Stimulated activated CD4-positive, alpha-beta T cell treated with anti-CD3 and anti-CD28 coated beads, Interleukin-15, amount 100 ng/mL, for 24 hours (primary cell): Measurements from ENCODE around the gene YTHDF1.

Experiments
- DNase-seq: peaks from one replicate; pipeline ENCODE4 v3.0.0-alpha.2; 2020

YTHDF1 gene

DNA sequence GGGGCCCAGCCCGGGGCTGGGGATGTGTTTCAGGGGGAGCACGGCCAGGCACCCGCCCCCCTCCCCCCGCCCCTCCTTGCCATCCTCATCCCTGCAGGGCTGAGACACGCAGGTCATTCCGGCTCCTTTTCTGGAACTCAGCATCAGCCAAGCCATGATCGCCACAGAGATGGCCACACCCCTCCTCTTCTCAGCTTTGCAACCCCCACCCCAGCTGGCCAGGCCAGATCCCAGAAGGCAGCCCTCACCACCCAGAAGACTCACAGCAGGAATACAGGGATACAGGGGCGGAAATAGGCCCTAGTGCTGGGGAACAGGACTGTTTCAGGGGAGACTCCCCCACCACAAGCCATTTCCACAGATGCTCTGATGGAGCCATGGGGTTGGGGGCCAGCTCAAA is 33.5 kb downstream of the YTHDF1 start:
- no peak for DNase-seq

DNA sequence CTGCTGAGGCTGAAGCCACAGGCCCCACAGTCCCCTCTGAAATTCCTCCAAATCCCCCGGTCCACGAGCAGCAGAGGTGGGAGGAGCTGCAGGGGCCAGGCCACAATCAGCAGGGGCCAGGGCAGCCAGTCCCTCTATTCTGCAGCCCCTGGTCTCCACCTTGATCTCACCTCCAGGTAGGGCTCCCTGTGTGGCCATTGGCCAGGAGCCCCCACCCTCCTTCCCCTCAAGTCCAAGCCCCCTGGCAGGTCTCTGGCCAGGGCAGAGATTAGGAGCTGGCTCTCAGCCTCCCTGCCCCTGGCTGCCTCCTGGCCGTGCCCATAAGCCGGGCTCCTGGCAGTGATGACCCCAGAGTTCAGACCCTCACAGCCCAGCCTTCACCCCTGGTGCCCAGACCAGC is 34.7 kb downstream of the YTHDF1 start:
- no peak for DNase-seq

DNA sequence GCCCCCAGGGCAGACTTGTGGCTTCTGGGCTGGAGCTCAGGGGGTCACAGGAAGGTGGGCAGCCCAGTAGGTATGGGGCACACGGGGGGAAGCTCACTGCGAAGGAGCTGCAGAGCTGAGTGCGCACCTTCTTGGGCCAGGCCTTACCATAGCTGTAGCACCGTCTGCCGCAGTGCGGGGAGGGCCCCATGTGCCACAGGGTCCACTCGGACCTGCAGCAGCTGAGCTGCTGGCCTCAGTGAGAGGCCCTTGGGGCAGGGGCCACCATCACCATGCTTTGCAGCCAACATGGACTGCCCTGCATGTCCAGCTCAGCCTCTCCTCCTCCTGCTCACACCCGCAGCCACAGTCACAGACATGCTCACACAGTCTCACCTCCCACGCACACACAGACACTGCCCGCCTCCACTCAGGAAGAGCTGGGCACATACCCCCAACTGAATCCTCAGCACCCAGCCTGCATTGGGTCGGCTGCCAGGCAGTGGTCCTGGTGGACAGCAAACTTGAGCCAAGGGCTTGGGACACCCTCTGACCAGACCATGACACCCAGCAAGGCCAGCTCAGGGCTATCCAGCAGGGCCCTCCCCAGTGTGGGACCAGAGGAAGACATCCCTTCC is 35.3 kb downstream of the YTHDF1 start:
- no peak for DNase-seq

DNA sequence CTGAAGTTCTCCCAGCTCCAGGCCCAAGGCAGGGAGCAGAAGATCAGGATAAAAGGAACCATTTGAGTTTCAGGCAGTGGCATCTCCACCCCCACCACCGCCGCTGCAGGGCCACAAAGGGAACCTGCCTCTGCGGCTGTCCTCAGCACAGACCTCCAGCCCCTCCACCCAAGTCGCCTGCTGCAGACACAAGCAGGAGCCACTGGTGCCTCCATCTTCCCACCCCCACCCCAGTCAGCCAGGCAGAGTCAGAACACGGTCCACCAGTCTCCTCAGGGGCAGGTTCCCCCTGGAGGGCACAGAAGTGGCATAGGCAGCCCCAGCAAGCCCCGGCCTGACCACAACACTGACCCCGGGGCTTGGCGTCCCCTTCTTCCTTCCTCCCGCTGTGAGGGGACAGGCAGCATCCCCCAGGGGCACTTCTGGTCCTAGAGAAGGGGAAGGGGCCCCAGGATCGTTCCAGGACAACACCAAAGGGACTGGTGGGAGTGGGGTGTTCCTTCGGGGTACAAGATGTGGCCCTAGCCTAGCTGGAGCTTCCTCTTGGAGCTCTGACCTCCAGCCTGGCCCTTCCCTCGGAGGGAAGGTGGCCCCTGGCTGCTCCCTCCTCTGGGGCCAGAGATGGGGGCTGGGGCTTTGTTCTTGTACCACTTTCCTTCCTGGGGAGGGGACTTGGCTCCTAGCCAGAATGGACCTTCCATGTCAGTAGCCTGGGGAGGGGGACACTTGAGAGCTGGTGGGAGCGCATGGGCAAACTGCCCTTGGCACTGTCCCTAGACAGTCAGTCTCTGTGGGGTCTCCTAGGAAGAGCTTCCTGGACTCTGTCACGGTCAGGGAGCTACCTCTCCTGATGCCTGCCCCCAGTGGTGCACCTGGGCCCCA is 36.0 kb downstream of the YTHDF1 start:
- DNase-seq: no peak

DNA sequence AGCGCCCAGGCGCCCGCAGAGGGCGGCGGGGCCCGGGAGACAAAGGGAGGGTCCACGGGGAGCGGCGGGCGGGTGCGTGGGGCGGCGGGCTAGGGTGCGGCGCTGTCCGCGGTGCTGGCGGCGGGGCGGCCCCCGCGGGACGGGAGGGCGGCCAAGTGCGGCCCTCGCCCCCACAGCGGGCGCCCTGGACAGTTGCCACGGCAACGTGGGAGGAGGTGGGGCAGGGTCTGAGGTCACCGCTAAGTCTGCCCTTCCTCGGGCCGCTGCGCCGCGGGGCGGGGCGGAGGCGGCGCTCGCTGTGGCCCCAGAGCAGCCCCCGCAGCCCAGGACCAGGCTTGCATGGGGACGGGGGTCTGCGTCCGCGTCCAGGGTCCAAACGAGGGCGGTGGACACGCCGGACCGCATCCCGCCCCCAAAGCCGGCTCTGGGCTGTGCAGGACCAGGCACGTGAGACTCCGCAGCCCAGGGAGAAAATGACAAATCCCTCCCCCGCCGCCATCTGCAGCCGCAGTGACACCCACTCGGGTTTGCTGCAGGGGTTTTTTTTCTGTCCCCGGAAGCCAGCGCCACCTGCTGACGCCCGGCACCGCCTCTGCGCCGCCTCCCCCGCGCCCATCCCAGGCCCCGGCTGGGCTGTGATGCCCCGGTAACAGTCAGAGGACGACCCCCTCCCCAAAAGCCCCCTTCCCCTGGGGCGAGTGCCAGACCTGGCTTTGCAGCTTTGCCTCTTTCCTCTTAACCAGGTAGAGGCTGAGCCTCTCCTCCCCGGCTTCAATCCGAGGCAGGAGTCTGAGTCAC is 36.8 kb downstream of the YTHDF1 start:
- DNase-seq: peak; percentile 80

DNA sequence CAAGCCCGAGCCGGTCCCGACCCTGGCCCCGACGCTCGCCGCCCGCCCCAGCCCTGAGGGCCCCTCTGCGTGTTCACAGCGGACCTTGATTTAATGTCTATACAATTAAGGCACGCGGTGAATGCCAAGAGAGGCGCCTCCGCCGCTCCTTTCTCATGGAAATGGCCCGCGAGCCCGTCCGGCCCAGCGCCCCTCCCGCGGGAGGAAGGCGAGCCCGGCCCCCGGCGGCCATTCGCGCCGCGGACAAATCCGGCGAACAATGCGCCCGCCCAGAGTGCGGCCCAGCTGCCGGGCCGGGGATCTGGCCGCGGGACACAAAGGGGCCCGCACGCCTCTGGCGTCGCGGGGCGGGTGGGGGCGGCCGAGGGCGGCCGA is 37.5 kb downstream of the YTHDF1 start:
- DNase-seq: no peak

DNA sequence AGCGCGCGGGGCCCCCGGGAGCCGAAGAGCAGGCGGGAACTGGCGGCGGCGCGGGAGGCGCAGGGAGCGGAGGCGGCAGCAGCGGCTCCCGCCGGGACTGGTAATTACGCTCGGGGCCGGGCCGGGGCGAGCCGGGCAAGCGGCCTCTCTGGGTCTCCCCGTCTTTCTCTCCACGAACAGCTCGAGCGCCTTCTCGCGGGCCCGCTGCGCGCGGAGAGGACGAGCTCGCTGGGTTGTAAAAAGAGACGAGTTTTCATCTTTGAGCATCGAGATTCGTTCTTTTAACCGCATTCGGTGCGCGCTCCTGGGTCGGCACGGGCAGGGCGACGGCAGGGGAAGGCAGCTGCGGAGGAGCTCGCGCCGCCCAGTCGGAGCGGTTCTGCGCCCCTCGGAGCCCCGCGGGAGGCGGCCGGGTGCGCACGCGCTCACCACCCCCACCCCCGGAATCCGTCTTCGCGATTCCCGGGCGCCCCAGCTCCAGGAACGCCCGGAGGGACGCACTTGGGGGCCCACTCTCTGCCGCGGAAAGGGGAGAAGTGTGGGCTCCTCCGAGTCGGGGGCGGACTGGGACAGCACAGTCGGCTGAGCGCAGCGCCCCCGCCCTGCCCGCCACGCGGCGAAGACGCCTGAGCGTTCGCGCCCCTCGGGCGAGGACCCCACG is 38.0 kb downstream of the YTHDF1 start:
- peak; percentile 21 for DNase-seq

DNA sequence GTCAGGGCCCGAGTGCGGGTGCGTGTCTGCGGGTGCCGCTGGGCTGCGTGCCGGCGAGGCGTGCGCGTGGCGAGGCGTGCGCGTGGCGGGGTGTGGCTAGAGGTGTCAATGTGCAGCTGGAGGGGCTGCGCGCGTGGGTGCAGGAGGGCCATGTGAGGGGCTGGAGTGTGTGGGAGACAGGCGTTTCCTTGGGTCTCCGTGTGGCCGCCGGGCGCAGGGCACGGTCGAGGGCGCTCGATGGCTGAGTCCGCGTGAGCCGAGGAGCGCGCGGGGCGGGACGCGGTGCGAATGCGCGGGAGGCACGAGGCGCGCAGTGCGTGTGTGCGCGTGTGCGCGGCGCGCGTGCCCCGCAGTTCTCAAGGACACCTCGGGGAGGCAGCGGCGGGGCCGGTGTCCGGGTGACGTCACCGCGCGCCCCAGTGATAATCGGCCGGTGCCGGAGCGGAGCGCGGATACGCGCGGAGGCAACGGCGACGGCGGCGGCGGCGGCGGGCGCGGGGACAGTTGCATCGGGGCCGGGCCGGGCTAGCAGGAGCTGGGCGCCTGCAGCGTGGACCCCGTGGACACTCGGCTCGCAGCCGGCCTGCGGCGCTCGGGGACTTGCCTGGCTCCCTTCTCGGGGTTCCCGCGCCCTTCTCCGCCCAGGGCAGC is 38.7 kb downstream of the YTHDF1 start:
- peak; percentile 60 for DNase-seq

DNA sequence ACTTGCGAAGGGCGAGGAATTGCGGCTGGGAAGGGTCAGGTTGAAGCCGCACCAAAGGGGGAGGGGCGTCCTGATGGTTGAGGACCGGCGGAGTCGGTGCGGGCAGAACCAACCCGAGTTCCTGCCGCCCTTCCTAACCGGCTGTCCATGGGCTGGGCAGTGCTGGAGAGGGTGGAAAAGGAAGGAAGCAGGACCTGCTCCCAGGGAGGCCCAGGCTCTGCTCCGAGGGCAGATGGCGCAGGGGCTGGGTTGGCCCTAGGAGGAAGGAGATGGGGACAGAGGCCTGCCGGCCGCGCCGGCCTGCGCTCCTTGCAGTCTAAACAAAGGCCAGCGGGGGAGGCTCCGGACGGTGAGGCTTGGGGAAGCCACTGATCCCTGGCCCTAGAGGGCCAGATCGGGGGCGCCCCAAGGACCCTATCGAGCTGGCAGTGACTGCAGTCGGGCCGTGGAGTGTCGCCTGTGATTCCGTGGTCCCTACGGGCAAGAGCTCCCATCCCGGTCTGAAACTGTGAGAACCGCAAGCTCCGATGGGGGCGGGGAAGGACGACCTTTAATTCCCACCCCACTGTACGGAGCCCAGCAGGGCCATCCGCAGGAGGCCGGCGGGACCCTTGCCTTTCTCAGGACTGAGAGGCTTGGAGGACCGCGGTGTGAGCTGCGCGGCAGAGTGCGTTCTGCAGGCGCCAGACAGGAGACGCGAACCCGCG is 39.4 kb downstream of the YTHDF1 start:
- no peak for DNase-seq

DNA sequence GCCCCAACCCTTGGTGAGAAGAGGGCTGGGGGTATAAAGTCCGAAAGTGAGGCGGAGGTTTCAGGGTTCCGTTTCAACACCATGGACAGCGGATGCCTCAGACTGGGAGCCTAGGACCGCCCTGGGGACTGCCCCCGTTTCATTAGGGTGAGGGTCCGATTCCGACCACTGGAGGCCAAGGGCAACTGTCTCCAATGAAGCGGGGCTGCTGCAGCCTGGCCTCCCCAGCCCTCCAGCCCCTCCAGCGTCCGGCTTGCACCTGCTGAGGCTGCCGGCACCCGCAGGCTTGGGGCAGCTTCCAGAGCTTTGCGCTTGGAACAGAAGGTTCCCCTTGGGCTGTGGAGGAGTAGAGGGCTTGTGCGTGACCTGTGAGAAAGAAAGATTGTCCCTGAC is 39.9 kb downstream of the YTHDF1 start:
- DNase-seq: no peak

DNA sequence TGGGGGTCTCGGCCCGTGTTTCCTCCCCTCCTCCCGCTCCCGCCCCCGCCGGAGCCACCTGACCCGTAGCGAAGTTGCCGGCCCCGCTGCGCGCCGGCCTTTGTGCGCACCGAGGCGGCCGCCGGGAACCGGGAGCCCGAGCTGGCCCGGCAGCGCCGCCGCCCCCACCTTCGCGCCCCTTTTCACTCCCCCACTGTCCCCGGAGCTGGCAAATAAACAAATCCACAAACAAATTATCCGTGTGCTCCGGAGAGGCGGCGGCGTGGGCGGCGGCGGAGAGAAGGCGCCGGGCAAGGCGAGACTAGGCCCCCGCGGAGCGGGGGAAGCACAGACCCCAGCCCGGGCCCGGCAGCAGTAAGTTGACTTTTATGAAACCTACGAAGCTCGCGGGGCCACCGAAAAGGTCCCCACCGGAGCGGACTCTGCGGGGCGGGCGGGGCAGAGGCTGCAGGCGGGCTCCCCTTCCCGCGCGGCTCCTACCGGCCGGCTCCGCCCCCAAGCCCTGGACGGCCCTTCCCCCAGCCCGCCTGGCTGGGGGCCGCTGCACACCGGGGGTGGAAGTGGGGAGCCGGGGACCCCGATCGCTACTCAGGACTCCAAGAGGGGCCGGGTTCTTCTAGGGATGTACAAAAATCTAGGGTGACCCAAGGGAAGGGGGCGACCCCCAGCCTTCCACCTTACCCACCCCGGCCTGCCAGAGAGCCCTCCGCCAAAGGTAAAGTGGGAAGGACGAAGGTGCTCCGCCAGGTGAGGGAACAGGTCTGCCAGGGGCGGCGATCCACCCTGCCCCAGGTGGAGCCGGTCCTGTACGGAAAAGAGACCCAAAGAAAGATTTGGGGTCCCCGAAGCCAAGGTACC is 40.7 kb downstream of the YTHDF1 start:
- no peak for DNase-seq

DNA sequence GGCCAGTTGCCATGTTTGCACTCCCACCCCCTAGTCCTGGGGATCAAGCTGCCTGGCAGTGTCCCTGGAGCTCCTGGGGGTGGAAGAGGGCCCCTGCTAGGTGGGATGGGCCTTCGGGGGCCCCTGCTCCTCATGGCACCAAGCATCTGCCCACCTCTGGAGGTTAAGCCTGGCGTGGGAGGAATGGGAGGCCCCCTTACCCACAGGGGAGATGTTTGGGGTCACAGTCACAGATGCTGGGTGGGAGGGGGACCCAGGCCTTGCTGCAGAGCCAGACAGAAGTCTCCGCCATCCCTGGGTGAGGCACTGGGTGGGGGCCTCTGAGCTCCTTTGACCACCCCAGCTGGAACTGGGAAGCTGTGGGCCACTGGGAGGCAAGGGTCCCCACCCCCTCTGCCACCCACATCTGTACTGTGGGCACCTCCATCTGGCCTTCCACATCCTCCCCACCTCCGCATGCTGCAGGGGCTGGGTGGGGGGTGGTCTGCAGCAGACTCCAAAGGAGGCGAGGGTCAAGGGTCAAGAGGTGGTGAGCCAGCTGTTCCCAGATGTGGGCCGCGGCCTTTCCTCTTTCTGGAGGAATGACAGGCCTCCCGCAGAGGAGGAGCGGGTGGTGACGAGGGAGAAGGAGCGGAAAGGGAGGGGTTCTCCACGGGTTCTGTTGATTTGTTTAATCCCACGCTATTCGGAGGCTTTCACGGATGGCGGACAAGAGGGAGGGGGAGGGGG is 41.5 kb downstream of the YTHDF1 start:
- no peak for DNase-seq

DNA sequence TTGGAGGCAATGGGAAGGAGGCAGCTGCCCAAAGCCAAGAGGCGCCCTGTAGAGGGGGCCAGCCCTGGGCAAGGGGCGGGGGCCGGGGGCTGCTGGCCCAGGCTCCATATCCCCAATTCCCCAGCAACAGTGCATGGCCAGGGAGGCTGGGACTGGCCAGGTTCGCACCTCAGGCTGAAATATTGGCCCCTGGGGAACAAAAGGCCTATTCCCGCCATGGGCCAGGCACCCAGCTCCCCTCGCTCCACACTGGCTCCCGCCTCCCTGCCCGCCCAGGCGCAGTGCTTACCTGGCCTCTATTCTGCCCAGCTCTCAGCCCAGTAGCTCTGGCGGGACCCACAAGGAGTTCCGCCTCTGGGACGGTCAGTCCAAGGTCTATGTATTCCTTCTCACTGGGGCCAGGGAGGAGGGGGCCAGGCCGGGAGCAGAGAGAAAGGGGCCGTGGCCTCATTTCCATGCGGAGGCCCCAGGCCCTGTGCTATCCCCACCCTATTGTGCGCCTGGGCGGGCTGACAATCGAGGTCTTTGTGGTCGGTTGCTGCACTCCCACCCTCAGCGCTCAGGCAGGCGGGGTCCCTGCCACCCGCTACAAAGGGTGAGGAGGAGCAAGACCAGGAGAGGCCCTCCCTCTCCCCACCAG is 42.3 kb downstream of the YTHDF1 start:
- DNase-seq: no peak

DNA sequence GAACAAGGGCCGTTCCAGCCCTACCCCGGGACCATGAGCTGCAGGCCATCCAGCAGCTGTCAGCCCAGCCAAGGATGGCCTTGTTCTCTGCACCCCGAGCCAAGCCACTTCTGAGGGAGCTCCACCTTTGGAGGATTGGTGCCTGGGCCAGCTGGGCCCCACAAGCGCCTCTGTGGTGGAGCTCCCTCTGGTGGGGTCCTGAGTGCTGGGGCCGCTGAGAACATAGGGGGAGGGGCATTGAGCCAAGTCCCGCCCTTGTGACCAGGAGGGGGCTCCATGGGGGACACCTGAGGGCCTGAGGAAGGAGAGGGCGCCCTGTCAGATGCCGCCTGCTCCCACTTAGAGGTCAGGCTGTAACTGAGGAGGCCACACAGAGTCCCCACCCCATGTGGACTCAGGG is 43.2 kb downstream of the YTHDF1 start:
- no peak for DNase-seq

DNA sequence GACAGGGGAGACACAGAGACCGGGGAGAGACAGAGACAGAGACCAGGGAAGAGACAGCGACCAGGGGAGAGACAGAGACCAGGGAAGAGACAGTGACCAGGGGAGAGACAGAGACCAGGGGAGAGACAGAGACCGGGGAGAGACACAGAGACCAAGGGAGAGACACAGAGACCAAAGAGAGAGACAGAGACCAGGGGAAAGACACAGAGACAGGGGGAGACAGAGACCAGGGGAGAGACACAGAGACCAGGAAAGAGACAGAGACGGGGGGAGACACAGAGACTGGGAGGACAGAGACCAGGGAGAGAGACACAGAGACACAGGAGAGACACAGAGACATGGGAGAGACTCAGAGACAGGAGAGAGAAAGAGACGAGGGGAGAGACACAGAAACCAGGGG is 43.9 kb downstream of the YTHDF1 start:
- DNase-seq: no peak

DNA sequence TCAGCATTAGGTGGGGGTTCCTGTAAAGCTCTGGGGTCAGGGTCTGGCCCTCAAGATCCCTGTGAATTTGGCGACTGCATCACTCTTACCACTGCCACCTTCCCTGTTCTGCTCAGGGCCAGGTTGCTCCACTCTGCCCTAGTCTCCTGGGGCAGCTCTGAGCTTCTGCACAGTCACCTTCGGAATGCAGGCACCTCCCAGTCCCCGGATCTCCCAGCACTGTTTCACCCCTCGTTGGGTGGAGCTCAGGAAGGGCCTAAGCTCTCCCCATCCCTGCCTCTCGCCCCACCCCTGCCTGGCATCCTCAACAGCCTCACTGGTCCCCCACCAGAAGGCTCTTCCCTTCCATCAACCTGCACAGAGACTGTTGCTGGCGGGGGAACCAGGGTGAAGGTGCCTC is 46.2 kb downstream of the YTHDF1 start:
- no peak for DNase-seq

DNA sequence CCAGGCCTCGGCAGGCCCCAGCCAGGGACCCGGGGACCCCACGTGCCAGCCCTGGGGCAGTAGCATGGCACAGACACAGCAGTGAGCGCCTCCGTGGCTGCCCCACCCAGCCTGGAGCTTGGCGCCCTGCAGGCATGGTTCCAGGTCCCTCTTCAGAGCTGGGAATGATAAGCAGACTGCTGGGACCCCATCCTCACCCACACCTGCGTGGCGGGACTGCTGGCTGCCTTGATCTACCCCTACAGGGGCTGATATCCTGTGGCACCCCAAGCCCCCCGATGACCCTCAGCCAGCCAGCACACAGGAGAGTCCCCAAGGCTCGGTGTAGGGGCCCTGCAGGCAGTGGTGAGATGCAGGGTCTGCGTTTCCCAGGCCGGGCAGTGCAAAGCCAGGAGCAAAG is 47.1 kb downstream of the YTHDF1 start:
- no peak for DNase-seq

DNA sequence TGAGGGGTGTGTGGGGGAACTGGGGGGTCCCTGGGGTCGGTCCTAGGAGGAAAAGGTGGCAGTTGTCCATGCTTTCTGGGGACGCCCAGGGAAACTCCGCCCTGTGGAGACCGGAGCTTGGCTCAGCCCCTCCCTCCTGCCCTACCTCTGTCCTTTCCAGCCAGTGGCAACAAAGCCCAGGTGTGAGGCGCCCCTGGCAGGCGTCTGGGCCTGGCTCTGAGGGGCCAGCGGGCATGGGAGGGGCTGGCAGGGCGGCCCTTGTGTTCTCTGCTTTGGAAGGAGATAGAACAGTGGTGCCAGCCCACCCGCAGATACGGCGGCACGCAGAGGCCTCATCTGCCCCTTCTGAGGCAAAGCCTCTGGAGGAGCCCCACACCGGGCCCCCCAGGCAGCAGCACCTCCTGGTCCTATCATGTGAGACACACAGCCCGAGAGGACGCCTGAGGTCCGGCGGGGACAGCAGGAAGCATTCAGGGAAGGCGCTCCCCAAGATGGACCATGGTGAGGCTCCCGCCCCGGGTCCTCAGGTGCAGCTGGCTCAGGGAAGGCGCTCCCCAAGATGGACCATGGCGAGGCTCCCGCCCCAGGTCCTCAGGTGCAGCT is 47.9 kb downstream of the YTHDF1 start:
- no peak for DNase-seq
